GM21619 (cell line): Measurements from ENCODE around the gene BABAM2.

Experiments
- ATAC-seq: cut with Tn5 transposase; IDR thresholded peaks from one replicate; pipeline ENCODE4 v1.9.1; 2021; ENCODE audit not compliant: unreplicated experiment

BABAM2 gene

GRCh38 chr2:27907547-27907946, 17.0 kb downstream of the BABAM2 start:
- ATAC-seq, result no peak

DNA sequence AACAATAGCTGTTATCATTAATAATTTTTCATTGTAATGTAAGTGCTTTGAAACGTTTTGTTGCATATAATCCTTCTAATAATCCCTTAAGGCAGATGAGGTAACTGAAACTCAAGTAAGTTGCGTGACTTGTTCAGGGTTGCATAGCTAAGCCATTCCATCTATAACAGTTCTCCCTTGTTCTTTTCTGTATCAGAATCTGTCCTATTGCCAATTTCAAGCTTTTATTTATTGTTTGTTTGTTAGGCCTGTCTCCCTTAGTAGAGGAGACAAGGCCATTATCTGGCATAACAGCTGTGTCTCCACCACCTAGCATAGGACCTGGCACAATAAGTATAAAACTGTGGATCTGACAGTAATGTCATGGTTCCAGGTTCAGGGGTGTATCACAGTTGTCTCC, 19.4 kb downstream of the BABAM2 start:
- ATAC-seq, result no peak

DNA sequence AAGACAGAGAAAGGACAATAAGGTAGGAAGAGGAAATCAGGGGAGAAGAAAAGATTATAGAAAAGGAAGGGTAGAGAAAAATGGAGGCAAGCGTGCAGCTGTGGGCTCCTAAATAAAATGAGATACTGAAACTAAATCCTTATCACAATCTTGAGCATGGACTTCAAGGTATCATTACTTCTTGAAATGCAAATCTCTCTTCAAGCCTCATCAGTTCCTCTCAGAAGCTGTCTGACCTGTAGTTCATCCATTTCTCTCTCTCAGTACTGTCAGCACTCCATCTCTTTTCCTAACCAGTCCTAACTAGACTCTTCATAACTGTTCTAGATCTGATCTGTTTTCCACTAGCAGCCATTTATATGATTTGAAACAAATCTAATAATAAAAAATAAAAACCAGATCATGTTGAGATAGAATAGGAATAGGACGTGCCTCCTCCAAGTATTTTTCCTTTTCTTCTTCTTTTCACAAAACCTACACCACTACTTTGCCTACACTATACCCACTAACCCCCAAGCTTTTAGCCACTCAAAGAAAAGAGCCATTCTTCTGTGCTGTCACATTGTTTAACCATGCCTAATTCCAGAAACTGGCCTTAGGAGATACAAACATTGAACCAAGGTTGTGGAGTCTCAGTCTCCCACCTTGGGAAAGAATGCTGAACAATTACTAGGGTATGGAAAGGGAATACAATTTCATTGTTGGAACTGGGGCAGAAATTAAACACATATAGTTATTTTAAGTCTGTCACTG, 21.1 kb downstream of the BABAM2 start:
- no peak for ATAC-seq

- no peak for ATAC-seq
Observed at GRCh38 chr2:27912512-27912911, 22.0 kb downstream of the BABAM2 start.

DNA sequence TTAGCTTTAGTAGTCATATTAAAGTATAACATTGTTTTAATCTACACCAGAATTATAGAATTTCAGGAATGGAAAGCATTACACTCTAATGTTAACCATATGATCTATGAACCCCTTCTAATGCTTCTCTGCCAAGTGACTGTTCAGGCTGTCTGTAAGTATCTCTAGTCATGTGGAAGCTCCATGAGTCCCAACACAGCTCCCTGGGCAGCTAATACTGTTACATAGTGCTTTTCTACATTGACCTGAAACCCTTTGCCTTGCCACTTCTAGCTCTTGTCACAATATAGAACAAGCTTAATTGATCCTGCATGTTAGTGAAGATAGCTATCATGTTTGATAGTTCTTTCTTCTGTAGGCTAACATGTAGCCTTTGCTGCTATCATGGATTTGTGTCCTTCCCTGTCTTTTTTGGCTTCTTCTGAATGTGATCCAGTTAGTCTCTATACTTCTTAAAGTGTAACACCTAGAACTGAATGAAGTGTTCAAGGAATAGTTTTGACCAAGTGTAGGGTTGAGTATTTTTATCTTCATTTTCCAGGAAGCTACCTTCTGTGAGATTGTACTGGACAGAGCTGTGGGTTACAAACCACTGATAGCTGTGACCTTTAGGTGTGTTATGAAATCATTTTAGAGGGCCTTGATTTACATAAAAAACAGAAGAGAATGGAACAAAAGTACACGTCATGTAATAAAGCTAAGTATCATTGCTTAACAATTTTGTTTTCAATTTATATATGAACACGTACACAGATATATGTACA, 23.7 kb downstream of the BABAM2 start:
- ATAC-seq, result no peak

- no peak for ATAC-seq
Observed at GRCh38 chr2:27914805-27915175, 24.3 kb downstream of the BABAM2 start.

DNA sequence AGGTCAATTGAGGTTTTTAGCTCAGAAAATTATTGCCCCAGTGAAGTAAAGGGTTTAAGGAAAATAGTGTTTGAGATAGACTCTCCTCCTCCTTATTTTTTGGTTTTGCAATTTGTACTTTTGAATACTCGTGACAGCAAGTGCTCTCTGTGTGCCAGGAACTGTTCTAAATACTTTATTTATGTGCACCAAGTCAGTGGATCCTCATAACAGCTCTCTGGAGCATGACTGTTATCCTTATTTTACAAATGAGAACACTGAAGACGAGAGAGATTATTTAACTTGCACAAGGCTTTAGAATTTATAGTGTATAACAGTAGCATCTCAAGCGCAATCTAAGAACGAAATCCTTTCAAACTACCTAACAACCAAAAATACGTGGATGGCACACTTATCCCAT, 24.7 kb downstream of the BABAM2 start:
- ATAC-seq, result no peak

DNA sequence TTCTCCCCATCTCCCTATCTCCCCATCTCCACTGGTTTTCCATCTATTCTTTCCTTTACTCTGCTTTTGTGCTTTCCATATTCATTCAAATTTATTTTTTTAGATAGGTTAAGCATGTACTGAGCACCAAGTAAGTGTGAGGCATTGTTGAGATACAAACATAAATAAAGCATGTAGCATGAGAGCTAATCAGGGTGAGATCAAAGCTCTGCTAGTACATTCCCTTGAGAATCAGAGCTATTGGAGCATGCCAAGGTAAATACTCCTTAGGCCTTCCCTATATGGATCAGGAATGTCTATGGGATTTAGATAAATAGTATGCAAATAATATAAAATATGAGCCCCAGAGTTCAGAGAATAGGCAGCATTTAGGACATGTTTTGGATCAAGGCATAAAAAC, 25.3 kb downstream of the BABAM2 start:
- no peak for ATAC-seq

DNA sequence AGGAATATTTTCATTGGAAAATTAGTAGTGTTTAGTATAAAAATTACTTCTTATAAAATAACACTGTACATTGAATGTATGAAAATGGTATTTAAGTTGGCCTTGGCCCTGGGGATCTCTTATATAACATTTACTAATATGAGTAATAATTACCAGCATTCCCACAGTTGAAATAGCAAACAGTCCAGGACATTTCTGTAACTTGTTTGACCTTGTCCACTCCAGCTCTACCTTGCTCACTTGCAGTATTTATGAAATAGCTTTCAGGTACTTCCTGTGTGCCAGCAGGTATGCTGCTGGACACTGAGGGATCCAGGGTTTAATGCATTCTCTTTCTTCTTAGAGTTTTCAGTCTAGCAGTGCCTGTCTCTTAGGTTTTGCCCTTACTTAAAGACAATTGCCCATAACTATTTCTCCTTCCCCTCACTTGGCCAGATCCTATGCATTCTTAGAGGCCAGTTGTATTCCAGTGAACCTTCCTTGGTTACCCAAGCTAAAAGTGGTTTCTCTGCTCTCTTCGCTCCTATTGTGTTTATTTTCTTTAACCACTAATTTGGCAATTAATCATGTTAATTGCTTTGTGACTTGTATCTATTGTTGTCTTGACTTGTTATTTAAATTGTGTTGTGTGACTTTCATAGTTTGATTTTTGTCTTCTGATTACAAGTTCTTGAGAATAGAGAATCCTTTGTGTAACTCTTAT, 25.9 kb downstream of the BABAM2 start:
- ATAC-seq, result no peak

GRCh38 chr2:27920148-27920885, 29.8 kb downstream of the BABAM2 start:
- ATAC-seq, result no peak

DNA sequence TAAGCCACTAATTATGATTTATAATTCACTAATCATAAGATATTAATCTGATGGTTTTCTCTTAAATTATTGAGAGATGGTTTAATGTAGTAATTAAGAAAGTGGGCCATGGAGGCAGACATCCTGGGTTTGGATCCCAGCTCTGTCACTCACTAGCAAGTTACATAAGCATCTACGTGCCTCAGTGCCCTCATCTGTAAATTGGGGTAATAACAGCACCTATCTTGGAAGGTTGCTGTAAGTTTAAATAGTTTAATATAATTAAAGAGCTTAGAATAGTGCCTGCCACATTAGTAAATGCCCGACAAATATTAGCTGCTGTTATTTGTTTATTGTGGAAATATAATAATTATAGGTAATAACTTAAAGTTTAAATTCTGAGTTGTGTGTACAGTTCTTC, 30.9 kb downstream of the BABAM2 start:
- ATAC-seq, result no peak

- ATAC-seq, result no peak
Observed at GRCh38 chr2:27921880-27922547, 31.5 kb downstream of the BABAM2 start.

GRCh38 chr2:27922842-27923241, 32.3 kb downstream of the BABAM2 start:
- ATAC-seq, result no peak

DNA sequence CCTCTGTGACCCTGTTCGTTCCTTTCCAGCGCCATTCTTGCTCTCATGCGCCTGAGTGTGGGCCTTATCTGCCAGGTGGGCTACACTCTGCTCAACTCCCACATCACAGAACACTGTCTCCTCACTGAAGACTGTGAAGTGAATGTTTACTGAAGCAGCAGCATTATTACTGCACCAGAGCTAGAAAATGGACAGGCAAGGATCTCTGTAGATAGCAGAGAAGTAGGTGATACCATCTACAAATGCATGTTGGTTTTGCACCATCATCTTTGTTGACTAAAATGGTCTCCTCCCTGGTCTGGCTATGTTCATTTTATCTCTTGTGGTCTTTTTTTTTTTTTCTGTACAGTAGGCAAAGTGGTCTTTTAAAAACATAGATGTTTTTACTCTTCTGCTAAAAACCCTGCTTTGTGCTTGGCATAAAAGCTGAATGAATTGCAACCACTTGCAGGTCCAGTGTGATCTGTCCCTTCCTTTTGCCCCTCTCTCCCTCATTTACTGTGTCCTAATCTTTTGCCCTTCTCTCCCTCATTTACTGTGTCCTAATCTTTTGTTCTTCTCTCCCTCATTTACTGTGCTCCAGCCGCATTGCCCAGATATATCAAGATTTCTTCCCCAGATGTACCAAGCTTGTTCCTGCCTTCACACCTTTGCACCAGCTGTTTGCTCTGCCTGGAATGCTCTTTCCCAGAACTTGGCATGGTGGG, 35.4 kb downstream of the BABAM2 start:
- no peak for ATAC-seq

DNA sequence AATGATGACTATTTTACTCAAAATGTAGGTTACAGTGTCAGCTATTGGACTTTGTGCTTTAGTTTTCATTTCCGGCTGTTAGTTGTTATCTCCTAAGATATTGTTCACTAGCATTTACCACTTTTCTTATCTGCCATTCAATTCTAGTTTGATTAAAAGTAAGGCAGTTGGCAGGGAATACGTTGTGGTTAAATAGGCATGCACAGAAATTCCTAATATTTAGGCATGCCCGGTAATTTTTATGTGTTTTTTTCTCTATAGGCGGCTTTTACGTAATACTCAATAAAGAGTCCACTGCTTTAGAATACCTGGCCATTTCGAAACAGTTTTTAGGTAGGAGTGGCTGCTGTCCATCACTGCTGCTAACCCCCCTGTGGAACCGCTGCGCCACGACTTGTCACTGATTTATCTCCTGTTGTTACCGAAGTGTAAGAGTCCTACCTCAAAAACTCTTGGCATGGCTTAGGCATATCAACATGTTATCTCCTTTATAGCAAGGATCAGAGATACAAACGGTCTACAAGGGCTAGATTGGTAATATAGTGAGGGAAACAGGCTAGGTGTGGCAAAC, 39.5 kb downstream of the BABAM2 start:
- no peak for ATAC-seq

- ATAC-seq, result no peak
Observed at GRCh38 chr2:27931361-27931950, 40.9 kb downstream of the BABAM2 start.

DNA sequence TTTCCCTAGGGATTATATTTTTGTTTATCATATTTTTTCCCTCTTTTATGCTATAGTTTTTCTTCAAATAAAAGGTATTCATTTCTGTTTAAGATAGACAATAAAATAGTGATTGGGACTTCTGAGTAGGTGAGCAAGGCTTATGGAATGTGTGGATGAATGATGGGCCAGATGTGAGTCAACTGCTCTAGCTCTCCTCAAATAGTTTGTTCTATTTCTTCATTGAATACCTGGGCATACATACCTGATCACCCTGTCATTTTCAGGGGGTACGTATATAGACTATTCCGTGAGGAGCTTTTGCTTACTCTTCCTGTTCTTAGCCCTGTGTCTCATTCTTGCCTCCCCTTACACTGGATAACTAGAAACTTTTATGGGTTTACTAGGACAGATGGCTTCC, 41.9 kb downstream of the BABAM2 start:
- no peak for ATAC-seq

DNA sequence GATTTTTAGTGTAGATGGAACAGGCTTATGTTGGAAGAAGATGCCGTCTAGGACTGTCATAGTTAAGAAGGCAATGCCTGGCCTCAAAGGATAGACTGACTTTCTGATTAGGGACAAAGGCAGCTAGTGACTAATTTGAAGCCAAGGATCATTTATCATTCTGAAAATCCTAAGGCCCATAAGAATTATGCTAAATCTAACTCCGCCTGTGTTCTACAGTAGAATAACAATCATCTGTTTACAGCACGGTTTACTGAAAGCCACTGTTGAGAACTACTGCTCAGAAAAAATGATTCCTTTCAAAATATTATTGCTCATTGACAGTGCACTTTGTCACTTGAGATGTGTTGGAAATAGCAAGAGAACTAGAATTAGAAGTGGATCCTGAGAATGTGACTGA, 44.5 kb downstream of the BABAM2 start:
- no peak for ATAC-seq

DNA sequence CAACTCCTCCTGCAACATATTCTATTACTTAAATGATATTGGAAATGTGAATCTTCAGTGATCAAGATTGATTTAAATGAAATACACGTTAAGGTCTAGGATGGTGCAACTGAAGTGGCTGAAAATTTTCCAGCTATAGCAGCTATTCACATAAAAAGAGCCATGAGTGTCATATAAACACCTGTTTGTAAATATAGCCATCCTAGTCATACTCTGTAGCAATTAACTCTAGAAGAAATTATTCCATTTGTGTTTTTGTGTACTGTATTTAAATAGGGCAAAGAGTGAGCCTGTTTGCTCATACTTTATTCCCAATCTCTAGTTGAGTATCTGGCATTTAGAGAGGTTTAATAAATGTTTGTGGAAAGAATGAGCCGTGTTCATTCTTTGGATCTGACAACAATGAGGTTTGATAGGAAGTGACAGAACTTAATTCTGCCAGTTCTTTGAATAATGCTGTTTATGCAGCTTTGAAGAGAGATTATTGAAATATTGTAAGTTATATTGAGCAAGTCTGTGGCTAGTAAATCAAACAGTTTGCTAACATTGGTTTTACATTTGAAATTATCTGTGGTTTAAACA, 49.7 kb downstream of the BABAM2 start:
- ATAC-seq, result no peak
